Body of pancreas (tissue), 4 donors: Measurements from ENCODE around the gene THOC7. TPM values are rescaled to one million over a fixed set of nuclear protein-coding genes. Genes with fewer than 3 reads are reported as not detected.
A peak's percentile ranks its signal among the peaks of the same experiment; 100 is the strongest.

Source experiments
- ATAC-seq: fragments of 150-250 bp; one replicate; pipeline ENCODE4 v1.9.1; 2016
- DNase-seq, 4 donors: peaks; one replicate each; pipeline ENCODE4 v3.0.0-alpha.2; 2019
- H3K27ac ChIP-seq, 4 donors: fragments of 200-600 bp; sonication (generic); 1 replicate in 3 of 4; 2 replicates in 1 of 4; pipeline versions ENCODE4 v1.5.1 to v1.6.1; 2016 to 2019; ENCODE audit warnings: mild to moderate bottlenecking in 1 of 4, mixed read lengths in 1 of 4, moderate library complexity in 1 of 4
- H3K27me3 ChIP-seq, 2 donors: fragments of 200-600 bp; sonication (generic); one replicate each; pipeline ENCODE4 v1.6.0; 2016; ENCODE audit warnings: mild to moderate bottlenecking in 1 of 2
- H3K36me3 ChIP-seq, 2 donors: fragments of 200-600 bp; sonication (generic); replicated peaks in 1 of 2; 2 replicates each; pipeline ENCODE4 v1.5.1; 2016; ENCODE audit warnings: low read depth in 2 of 2; ENCODE audit not compliant: insufficient read depth in 1 of 2
- H3K4me1 ChIP-seq: fragments of 200-600 bp; sonication (generic); one replicate; pipeline ENCODE4 v1.6.0; 2016
- H3K4me3 ChIP-seq, 2 donors: fragments of 200-600 bp; sonication (generic); 1 replicate in 1 of 2; 2 replicates in 1 of 2; pipeline ENCODE4 v1.5.1; 2016 to 2019
- H3K9me3 ChIP-seq, 3 donors: fragments of 200-600 bp; sonication (generic); 1 replicate in 2 of 3; 2 replicates in 1 of 3; pipeline ENCODE4 v1.5.1; 2016
- POLR2A ChIP-seq, 3 donors: fragments of 450-650 bp; IDR thresholded peaks; one replicate each; pipeline ENCODE4 v1.6.1; 2016; ENCODE audit warnings: antibody characterized with exemption in 3 of 3, mild to moderate bottlenecking in 2 of 3
- WGBS, 2 donors: methylation state at CpG; one replicate each; pipeline ENCODE4 v1.1.5; 2017; 5-methylcytosine and 5-hydroxymethylcytosine counted together
- intact Hi-C: fragments of 100-400 bp; cut with DNase I; formaldehyde crosslinking; loops from one replicate; pipeline ENCODE4 v1.15.1; 2023
- total RNA-seq, 2 donors: library from RNA; depleted of rRNA; stranded (reverse); fragments of >200 nt; gene quantifications; one replicate each; pipeline ENCODE4 v1.1.0, GENCODE V29; 2016
- TF ChIP-seq, protein P1 (sequence below), 7 experiments: fragments of 450-650 bp in 4 of 7; fragments of 200-600 bp in 3 of 7; sonication (generic) in 3 of 7; IDR thresholded peaks; one replicate each; pipeline ENCODE4 v1.5.1; 2016 to 2019; ENCODE audit warnings: antibody characterized with exemption in 7 of 7

Gene THOC7
- total RNA-seq, 2 donors from 2014 or later: 26.0 to 47.0 TPM

- intact Hi-C loops: no loop called here
- H3K27ac ChIP-seq: no peak overlapping the region
- 86% methylated on average over 5 of the region's 5 CpGs for WGBS, 2 donors
- DNase-seq: no peak
- H3K4me3 ChIP-seq: no peak overlapping the region
- H3K36me3 ChIP-seq: no peaks in the 10 kb centered on the region
- H3K27me3 ChIP-seq: no peaks in the 10 kb centered on the region
- no peaks in the 10 kb centered on the region for H3K9me3 ChIP-seq
- TF ChIP-seq POLR2A (IDR thresholded peaks at IDR 0.05): no peak
- TF ChIP-seq, protein P1, sequence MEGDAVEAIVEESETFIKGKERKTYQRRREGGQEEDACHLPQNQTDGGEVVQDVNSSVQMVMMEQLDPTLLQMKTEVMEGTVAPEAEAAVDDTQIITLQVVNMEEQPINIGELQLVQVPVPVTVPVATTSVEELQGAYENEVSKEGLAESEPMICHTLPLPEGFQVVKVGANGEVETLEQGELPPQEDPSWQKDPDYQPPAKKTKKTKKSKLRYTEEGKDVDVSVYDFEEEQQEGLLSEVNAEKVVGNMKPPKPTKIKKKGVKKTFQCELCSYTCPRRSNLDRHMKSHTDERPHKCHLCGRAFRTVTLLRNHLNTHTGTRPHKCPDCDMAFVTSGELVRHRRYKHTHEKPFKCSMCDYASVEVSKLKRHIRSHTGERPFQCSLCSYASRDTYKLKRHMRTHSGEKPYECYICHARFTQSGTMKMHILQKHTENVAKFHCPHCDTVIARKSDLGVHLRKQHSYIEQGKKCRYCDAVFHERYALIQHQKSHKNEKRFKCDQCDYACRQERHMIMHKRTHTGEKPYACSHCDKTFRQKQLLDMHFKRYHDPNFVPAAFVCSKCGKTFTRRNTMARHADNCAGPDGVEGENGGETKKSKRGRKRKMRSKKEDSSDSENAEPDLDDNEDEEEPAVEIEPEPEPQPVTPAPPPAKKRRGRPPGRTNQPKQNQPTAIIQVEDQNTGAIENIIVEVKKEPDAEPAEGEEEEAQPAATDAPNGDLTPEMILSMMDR (IDR thresholded peaks at IDR 0.05): no peak
- ATAC-seq: no peak
- H3K4me1 ChIP-seq: peaks cover 25% of the 10 kb centered on the region
Measured at GRCh38 chr3:63880653-63881052, 17.0 kb upstream of the THOC7 start.

- TF ChIP-seq, protein P1 (IDR thresholded peaks at IDR 0.05): no peak
- no peak for TF ChIP-seq POLR2A (IDR thresholded peaks at IDR 0.05)
- DNase-seq (peak in 2 of 4 donors; percentile 16 to 28), ATAC-seq (no peak)
- intact Hi-C loops: no loop called here
- Histone ChIP-seq H3K4me1 (peaks cover 30% of the 10 kb centered on the region), H3K27me3 (no peaks in the 10 kb centered on the region), H3K9me3 (no peaks in the 10 kb centered on the region), H3K27ac (no peak overlapping the region), H3K36me3 (no peaks in the 10 kb centered on the region), H3K4me3 (no peak overlapping the region)
- 65 to 67% methylated on average over 2 of the region's 2 CpGs for WGBS, 2 donors
Measured at GRCh38 chr3:63878394-63879060, 14.9 kb upstream of the THOC7 start.

- Histone ChIP-seq H3K27me3 (no peaks in the 10 kb centered on the region), H3K9me3 (no peaks in the 10 kb centered on the region), H3K4me1 (peaks cover 30% of the 10 kb centered on the region), H3K4me3 (no peak overlapping the region), H3K36me3 (no peaks in the 10 kb centered on the region), H3K27ac (no peak overlapping the region)
- intact Hi-C loops: no loop called here
- TF ChIP-seq POLR2A (IDR thresholded peaks at IDR 0.05): no peak
- TF ChIP-seq, protein P1 (IDR thresholded peaks at IDR 0.05): no peak
- WGBS, 2 donors: 60 to 75% methylated on average over 3 of the region's 3 CpGs
- DNase-seq (no peak), ATAC-seq (no peak)
Measured at GRCh38 chr3:63877737-63878393, 14.3 kb upstream of the THOC7 start.

DNA sequence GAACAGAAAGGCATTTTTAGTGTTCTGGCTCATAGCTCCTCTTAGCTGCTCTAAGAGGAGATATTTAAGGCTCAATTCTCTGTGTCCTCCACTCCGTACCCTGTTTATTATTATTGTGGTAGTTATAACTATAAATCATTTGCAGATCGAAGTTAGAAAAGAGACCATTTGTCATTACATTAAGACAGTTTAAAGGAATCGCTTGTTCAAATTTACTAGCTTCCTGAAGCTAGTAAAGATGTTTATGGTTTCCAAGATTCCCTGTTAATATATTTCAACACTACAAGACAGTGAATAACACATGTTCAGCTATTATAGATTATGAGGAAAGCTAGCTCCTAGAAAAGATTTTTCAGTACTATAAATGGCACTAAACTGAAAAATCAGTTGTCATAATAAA is 12.7 kb upstream of the THOC7 start:
- peaks cover 39% of the 10 kb centered on the region for H3K4me1 ChIP-seq
- intact Hi-C loops: no loop called here
- no peaks in the 10 kb centered on the region for H3K27me3 ChIP-seq
- H3K9me3 ChIP-seq: no peaks in the 10 kb centered on the region
- ATAC-seq (no peak), DNase-seq (no peak)
- TF ChIP-seq, protein P1 (IDR thresholded peaks at IDR 0.05): no peak
- no peak for TF ChIP-seq POLR2A (IDR thresholded peaks at IDR 0.05)
- H3K36me3 ChIP-seq: no peaks in the 10 kb centered on the region
- WGBS, 2 donors: 50 to 51% methylated on average over 3 of the region's 3 CpGs
- H3K4me3 ChIP-seq: no peak overlapping the region
- H3K27ac ChIP-seq: no peak overlapping the region
